Activated B cell treated with CpG ODN at 0.5 μM for 24 hours (primary cell): ENCODE data around the gene OMG. TPM values are rescaled to one million over a fixed set of nuclear protein-coding genes. Genes with fewer than 3 reads are reported as not detected.
"Not testable (repeated sequence)": the region's sequence is repeated elsewhere in the genome, so short reads cannot be mapped to it uniquely, and the experiment has no call there.

Source experiments
- ATAC-seq: fragments of 200-7000 bp; cut with Tn5 transposase; one replicate; pipeline ENCODE4 v1.10.0; 2021; ENCODE audit warnings: low read depth, mild to moderate bottlenecking, moderate library complexity
- CTCF ChIA-PET: fragments of 350-600 bp; sonication (Branson Sonifier 250); formaldehyde crosslinking; loops from one replicate; lab custom pipeline; 2021; ENCODE audit warnings: antibody characterized with exemption; lab: Charles Lee
- POLR2A ChIA-PET: fragments of 350-600 bp; sonication (Branson Sonifier 250); formaldehyde crosslinking; loops from one replicate; lab custom pipeline; 2021; ENCODE audit warnings: antibody characterized with exemption; lab: Charles Lee
- DNase-seq: peaks from one replicate; pipeline ENCODE4 v3.0.0; 2022
- H3K27ac Mint-ChIP-seq: one replicate; pipeline ENCODE4 v1.8.0; 2020; ENCODE audit warnings: mixed read lengths
- H3K27me3 Mint-ChIP-seq: one replicate; pipeline ENCODE4 v1.8.0; 2021; ENCODE audit warnings: mixed read lengths
- H3K36me3 Mint-ChIP-seq: one replicate; pipeline ENCODE4 v1.8.0; 2021; ENCODE audit warnings: low read depth, mixed read lengths
- H3K4me1 Mint-ChIP-seq: one replicate; pipeline ENCODE4 v1.8.0; 2021; ENCODE audit warnings: mixed read lengths
- H3K4me3 Mint-ChIP-seq: one replicate; pipeline ENCODE4 v1.8.0; 2020; ENCODE audit warnings: mild to moderate bottlenecking, mixed read lengths
- H3K9me3 Mint-ChIP-seq: one replicate; pipeline ENCODE4 v1.8.0; 2020; ENCODE audit warnings: mixed read lengths
- intact Hi-C: fragments of 100-400 bp; cut with micrococcal nuclease; formaldehyde crosslinking; loops from one replicate; pipeline ENCODE4 v1.15.1; 2024
- total RNA-seq: library from RNA; stranded (reverse); gene quantifications from 2 replicates; pipeline ENCODE4 v1.2.3, GENCODE V29; 2022
- TF ChIP-seq, protein P1 (sequence below): fragments of 200-600 bp; IDR thresholded peaks from one replicate; pipeline ENCODE4 v1.8.0; 2022; ENCODE audit warnings: antibody characterized with exemption, mild to moderate bottlenecking

The OMG gene, protein sequence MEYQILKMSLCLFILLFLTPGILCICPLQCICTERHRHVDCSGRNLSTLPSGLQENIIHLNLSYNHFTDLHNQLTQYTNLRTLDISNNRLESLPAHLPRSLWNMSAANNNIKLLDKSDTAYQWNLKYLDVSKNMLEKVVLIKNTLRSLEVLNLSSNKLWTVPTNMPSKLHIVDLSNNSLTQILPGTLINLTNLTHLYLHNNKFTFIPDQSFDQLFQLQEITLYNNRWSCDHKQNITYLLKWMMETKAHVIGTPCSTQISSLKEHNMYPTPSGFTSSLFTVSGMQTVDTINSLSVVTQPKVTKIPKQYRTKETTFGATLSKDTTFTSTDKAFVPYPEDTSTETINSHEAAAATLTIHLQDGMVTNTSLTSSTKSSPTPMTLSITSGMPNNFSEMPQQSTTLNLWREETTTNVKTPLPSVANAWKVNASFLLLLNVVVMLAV
- total RNA-seq = 0.16 and 0.17 TPM in 2 replicates

DNA sequence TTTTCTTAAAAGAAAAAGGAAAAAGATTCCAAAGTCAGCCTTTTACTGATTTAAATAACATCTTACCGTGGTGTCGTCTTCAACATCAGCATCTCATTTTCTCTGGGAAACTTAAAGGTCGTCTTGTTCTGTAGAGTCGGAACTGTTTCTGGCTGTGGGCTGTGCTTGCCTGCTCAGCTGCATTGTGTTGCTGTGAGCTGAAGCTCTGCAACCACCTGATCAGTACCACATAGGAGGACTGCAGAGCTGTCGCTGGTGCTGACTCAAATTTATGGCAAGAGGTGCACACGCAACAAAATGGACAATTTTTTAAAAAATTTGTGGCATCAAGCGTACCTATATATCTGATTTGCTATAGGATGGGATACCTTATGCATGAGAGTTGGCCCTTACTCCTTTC lies at the start of gene OMG:
Gene OMG, minus strand, starts transcription at position 150 of the 400 bp plus-strand sequence. CDS start 908 bp downstream, outside the sequence.
- Mint-ChIP-seq H3K36me3 (peaks cover under 1% of the 10 kb centered on the region), H3K27me3 (no peaks in the 10 kb centered on the region), H3K4me3 (no peak within 1 kb of the TSS), H3K9me3 (no peaks in the 10 kb centered on the region), H3K27ac (no peak within 1 kb of the TSS), H3K4me1 (peaks cover 10% of the 10 kb centered on the region)
- intact Hi-C loops = no loop called here
- TF ChIP-seq, protein P1, sequence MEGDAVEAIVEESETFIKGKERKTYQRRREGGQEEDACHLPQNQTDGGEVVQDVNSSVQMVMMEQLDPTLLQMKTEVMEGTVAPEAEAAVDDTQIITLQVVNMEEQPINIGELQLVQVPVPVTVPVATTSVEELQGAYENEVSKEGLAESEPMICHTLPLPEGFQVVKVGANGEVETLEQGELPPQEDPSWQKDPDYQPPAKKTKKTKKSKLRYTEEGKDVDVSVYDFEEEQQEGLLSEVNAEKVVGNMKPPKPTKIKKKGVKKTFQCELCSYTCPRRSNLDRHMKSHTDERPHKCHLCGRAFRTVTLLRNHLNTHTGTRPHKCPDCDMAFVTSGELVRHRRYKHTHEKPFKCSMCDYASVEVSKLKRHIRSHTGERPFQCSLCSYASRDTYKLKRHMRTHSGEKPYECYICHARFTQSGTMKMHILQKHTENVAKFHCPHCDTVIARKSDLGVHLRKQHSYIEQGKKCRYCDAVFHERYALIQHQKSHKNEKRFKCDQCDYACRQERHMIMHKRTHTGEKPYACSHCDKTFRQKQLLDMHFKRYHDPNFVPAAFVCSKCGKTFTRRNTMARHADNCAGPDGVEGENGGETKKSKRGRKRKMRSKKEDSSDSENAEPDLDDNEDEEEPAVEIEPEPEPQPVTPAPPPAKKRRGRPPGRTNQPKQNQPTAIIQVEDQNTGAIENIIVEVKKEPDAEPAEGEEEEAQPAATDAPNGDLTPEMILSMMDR = no peak
- DNase-seq = no peak
- ATAC-seq = no peak
- CTCF ChIA-PET = no interaction called here
- POLR2A ChIA-PET = no interaction called here

DNA sequence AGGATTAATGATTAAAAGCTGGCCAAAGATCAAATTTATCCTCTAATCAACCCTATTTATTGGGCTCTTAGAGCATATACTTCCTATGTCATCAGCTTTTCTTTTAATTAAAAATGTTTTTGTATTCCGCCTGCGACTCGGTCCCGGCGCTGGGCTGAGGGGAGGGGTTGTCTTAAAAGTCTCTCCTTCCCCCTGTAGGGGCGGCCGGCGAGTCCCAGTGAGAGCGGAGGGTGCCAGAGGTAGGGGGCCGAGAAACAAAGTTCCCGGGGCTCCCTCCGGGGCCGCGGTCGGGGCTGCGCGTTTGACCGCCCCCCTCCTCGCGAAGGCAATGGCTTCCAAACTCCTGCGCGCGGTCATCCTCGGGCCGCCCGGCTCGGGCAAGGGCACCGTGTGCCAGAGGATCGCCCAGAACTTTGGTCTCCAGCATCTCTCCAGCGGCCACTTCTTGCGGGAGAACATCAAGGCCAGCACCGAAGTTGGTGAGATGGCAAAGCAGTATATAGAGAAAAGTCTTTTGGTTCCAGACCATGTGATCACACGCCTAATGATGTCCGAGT lies 48.2 kb upstream of the OMG start:
- POLR2A ChIA-PET, H3K27ac Mint-ChIP-seq, ATAC-seq, CTCF ChIA-PET, H3K4me1 Mint-ChIP-seq, DNase-seq, H3K27me3 Mint-ChIP-seq, H3K4me3 Mint-ChIP-seq, H3K9me3 Mint-ChIP-seq, intact Hi-C loops: not testable (repeated sequence)
- peaks cover 32% of the 10 kb centered on the region for H3K36me3 Mint-ChIP-seq

DNA sequence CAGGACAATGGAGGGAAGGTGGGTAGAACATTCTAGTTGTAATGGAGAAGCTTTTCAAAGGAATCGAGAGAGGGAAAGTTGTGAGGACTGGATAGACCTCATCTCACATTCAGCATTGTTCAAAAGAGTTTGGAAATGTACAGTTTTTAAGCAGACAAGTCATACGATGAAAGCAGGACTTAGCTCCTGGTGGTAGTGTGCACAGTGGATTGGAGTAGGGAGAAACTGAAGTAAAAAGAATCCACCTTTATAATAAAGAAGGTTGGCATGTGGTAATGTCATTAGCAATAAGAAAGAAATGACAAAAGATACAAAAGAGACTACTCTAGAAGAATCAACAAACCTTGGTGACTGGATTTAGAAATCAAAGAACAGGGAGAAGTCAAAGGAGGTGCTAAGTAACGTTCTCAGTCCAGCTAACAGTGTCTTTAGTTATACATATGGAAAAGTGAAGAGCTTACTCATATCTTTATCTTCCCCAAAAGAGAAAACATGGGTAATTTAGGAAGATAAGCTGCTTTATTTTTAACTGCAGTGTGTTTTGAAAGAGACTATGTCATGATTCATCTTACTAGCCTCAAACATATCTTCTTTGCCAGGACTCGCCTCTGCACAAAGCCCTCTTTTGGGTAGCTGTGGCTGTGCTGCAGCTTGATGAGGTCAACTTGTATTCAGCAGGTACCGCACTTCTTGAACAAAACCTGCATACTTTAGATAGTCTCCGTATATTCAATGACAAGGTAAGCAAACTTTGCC lies 43.0 kb upstream of the OMG start:
- Mint-ChIP-seq H3K4me3 (no peak overlapping the region), H3K36me3 (peaks cover 26% of the 10 kb centered on the region), H3K27ac (no peak overlapping the region), H3K4me1 (no peaks in the 10 kb centered on the region), H3K27me3 (no peaks in the 10 kb centered on the region), H3K9me3 (no peaks in the 10 kb centered on the region)
- intact Hi-C loops = loop anchor here (5.0 kb wide), 1 partner anchor 33 kb away; no protein-coding TSS in a partner anchor
- ATAC-seq = no peak
- TF ChIP-seq, protein P1 = no peak
- POLR2A ChIA-PET = interaction anchor here (0.6 kb wide), 1 partner anchor 36 kb away, joined by 3 read pairs; no protein-coding TSS in a partner anchor
- CTCF ChIA-PET = interaction anchor here (0.5 to 1.6 kb wide), 2 partner anchors 74 to 86 kb away, joined by 3 to 6 read pairs; no protein-coding TSS in a partner anchor
- no peak for DNase-seq

DNA sequence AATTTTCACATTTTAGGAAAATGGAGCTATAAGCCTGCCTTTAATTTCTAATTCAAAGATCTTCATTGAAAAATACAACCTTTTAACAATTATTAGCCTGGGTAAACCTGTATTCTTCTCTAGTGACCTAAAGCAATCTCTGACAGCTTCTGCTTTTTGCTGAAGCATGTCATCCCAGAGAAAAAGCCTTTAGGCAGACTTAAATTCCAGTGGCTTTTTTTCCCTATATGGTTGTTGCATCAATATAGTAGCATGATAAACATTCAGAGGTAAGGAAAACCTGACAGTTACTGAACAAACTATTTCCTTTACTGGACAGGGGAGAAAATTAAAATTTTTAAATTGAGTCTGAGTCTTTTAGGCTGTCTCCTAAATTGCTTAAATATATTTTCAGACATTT lies 32.2 kb upstream of the OMG start:
- Mint-ChIP-seq H3K4me3 (no peak overlapping the region), H3K27ac (no peak overlapping the region), H3K27me3 (no peaks in the 10 kb centered on the region), H3K4me1 (peaks cover 2% of the 10 kb centered on the region), H3K36me3 (peaks cover 23% of the 10 kb centered on the region), H3K9me3 (no peaks in the 10 kb centered on the region)
- ATAC-seq = no peak
- TF ChIP-seq, protein P1 = no peak
- no peak for DNase-seq
- intact Hi-C loops = loop anchor here (10.0 kb wide), 1 partner anchor 64 kb away; no protein-coding TSS in a partner anchor
- ChIA-PET POLR2A (no interaction called here), CTCF (no interaction called here)

DNA sequence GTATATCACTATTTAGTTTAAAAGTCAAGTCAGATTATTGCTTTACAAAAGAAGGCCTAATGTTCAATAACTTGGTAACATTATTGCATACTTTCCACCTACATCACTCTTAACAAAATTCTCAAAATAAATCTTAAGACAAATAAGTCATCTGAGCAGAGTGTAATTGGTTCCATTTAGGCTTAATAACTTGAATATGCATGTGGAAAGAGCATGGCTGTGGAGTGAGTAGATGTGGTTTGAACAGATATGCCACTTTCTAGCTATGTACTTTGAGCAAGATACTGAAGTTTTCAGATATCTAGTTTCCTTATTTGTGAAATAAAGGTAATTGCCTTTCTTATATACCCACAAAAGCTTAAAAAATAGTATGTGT lies 31.1 kb upstream of the OMG start:
- Mint-ChIP-seq H3K36me3 (peaks cover 23% of the 10 kb centered on the region), H3K9me3 (no peaks in the 10 kb centered on the region), H3K4me3 (no peak overlapping the region), H3K27ac (no peak overlapping the region), H3K4me1 (peaks cover 7% of the 10 kb centered on the region), H3K27me3 (no peaks in the 10 kb centered on the region)
- intact Hi-C loops = loop anchor here (10.0 kb wide), 1 partner anchor 63 kb away; no protein-coding TSS in a partner anchor
- TF ChIP-seq, protein P1 = no peak
- CTCF ChIA-PET = no interaction called here
- POLR2A ChIA-PET = no interaction called here
- ATAC-seq (no peak), DNase-seq (no peak)
